Suprapubic skin (tissue), 4 donors: ENCODE measurements around the gene DNAJC5. TPM values are rescaled to one million over a fixed set of nuclear protein-coding genes. Genes with fewer than 3 reads are reported as not detected.

Experiments used
- DNase-seq, 2 donors: peaks; one replicate each; pipeline ENCODE4 v3.0.0-alpha.2; 2019; ENCODE audit warnings: low spot score in 2 of 2
- H3K27ac ChIP-seq: fragments of 200-600 bp; sonication (generic); one replicate; pipeline ENCODE4 v1.5.1; 2019
- H3K27me3 ChIP-seq: fragments of 200-600 bp; sonication (generic); one replicate; pipeline ENCODE4 v1.5.1; 2019
- H3K36me3 ChIP-seq: fragments of 200-600 bp; sonication (generic); one replicate; pipeline ENCODE4 v1.5.1; 2019
- H3K4me1 ChIP-seq: fragments of 200-600 bp; sonication (generic); one replicate; pipeline ENCODE4 v1.5.1; 2019
- H3K4me3 ChIP-seq: fragments of 200-600 bp; sonication (generic); one replicate; pipeline ENCODE4 v1.5.1; 2019; ENCODE audit warnings: mild to moderate bottlenecking
- H3K9me3 ChIP-seq: fragments of 200-600 bp; sonication (generic); one replicate; pipeline ENCODE4 v1.5.1; 2019
- EP300 ChIP-seq: sonication (generic); formaldehyde crosslinking; IDR thresholded peaks from one replicate; pipeline ENCODE4 v1.6.1; 2017; ENCODE audit warnings: antibody characterized with exemption
- POLR2A ChIP-seq, 2 donors: fragments of 450-650 bp; IDR thresholded peaks; one replicate each; pipeline ENCODE4 v1.6.1; 2017; ENCODE audit warnings: antibody characterized with exemption in 2 of 2, mild to moderate bottlenecking in 2 of 2, moderate library complexity in 2 of 2
- POLR2AphosphoS5 ChIP-seq, 3 donors: sonication (generic); formaldehyde crosslinking; IDR thresholded peaks; one replicate each; pipeline ENCODE4 v1.6.1; 2017; ENCODE audit warnings: antibody characterized with exemption in 3 of 3
- WGBS: methylation state at CpG from one replicate; pipeline ENCODE4 v1.1.5; 2018; 5-methylcytosine and 5-hydroxymethylcytosine counted together
- total RNA-seq, 4 donors: library from RNA; depleted of rRNA; stranded (reverse); fragments of >200 nt; gene quantifications; one replicate each; pipeline ENCODE4 v1.1.0, GENCODE V29; 2016
- TF ChIP-seq, protein P1 (sequence below), 2 donors: fragments of 200-600 bp in 1 of 2; fragments of 450-650 bp in 1 of 2; sonication (generic) in 1 of 2; IDR thresholded peaks; one replicate each; pipeline ENCODE4 v1.5.1; 2016 to 2019; ENCODE audit warnings: antibody characterized with exemption in 2 of 2, mild to moderate bottlenecking in 1 of 2, moderate library complexity in 1 of 2

Gene DNAJC5
- total RNA-seq, 4 donors from 2014 or later = 36.4 to 62.0 (median 53.7) TPM

DNA sequence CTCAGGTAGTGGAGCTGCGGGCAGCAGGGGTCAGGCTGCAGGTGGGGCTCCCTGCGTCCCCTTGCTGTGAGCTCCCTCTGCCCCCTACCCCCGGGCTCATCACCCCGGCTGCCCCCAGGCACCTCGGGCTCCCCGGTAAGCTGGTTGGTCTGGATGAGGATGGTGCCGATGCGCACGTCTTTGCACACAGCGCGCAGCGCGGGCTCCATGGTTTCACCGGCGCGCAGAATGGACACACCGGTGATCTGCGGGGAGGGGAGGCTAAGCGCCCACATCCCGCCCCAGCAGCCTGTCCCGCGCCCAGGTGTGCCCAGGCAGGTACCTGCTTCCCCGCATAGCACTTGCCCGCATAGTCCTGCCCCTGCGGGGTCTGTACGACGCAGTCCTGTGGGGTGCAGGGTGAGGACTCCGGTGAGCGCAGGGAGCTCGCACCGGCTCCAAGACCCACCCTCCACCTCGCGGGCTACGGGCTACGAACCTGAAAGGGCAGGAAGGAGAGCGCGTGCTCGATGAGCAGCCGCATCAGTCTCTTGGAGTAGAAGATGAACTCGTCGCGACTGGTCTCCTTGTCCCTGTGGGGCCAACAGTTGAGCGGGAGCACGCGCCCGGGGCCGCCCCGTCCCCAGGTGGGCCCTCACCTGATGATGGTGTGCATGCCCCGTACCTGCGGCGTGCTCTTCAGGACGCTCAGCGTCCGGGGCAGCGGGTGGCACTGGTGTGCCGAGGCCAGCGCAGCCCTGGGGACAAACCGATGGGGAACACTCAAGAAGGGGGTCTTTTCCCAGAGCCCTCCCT is 45.7 kb downstream of the DNAJC5 start:
- Histone ChIP-seq H3K36me3 (peaks cover 63% of the 10 kb centered on the region), H3K27ac (no peak overlapping the region), H3K9me3 (no peaks in the 10 kb centered on the region), H3K4me1 (peaks cover 24% of the 10 kb centered on the region), H3K4me3 (no peak overlapping the region), H3K27me3 (no peaks in the 10 kb centered on the region)
- DNase-seq = peak in 1 of 2 donors; percentile 65
- no peak for TF ChIP-seq POLR2AphosphoS5 (IDR thresholded peaks at IDR 0.05)
- TF ChIP-seq, protein P1, sequence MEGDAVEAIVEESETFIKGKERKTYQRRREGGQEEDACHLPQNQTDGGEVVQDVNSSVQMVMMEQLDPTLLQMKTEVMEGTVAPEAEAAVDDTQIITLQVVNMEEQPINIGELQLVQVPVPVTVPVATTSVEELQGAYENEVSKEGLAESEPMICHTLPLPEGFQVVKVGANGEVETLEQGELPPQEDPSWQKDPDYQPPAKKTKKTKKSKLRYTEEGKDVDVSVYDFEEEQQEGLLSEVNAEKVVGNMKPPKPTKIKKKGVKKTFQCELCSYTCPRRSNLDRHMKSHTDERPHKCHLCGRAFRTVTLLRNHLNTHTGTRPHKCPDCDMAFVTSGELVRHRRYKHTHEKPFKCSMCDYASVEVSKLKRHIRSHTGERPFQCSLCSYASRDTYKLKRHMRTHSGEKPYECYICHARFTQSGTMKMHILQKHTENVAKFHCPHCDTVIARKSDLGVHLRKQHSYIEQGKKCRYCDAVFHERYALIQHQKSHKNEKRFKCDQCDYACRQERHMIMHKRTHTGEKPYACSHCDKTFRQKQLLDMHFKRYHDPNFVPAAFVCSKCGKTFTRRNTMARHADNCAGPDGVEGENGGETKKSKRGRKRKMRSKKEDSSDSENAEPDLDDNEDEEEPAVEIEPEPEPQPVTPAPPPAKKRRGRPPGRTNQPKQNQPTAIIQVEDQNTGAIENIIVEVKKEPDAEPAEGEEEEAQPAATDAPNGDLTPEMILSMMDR (IDR thresholded peaks at IDR 0.05) = no peak
- no peak for TF ChIP-seq POLR2A (IDR thresholded peaks at IDR 0.05)
- no peak for TF ChIP-seq EP300
- WGBS = 90% methylated on average over 23 of the region's 58 CpGs

DNA sequence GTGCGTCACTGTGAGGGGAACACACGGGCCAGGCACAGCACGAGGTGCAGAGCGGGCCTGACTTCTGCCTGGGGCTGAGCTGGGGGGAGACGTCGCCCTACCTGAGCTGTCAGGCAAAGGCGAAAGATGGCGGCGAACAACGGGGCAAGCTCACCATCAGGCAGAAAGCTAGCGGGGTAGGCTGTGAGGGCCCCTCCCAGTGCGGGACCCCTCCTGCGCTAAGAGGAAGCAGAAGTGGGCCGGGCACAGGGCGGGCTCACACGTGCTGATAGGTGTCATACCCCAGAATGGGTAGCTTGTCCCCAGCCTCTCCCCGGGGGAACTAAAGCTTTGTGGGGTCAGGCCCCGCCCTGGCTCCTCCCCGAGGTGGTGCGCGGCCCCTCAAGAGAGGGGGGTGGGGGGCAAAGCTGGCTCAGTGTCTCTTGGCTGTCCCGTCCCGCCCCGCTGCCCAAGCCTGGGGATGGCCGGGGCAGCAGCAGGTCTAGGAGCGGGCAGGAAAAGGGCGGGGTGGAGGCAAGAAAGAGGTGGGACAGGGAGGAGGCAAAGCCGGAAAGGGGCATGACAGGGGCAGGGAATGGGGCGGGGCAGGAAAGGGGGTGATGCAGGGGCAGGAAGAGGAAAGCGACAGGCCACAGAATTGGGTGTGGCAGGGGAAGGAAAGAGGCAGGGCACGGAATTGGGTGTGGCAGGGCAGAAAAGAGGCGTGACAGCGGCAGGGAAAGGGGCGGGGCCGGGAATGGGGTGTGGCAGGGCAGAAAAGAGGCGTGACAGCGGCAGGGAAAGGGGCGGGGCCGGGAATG is 46.6 kb downstream of the DNAJC5 start:
- H3K4me1 ChIP-seq = peaks cover 24% of the 10 kb centered on the region
- 66% methylated on average over 34 of the region's 39 CpGs for WGBS
- H3K4me3 ChIP-seq = no peak overlapping the region
- peak overlapping the region; percentile 53 for H3K27ac ChIP-seq
- no peaks in the 10 kb centered on the region for H3K9me3 ChIP-seq
- peaks cover 67% of the 10 kb centered on the region for H3K36me3 ChIP-seq
- DNase-seq = peak; percentile 87 to 91
- TF ChIP-seq POLR2AphosphoS5 (IDR thresholded peaks at IDR 0.05) (no peak), EP300 (no peak), POLR2A (IDR thresholded peaks at IDR 0.05) (no peak)
- TF ChIP-seq, protein P1 (IDR thresholded peaks at IDR 0.05) = no peak
- H3K27me3 ChIP-seq = no peaks in the 10 kb centered on the region

DNA sequence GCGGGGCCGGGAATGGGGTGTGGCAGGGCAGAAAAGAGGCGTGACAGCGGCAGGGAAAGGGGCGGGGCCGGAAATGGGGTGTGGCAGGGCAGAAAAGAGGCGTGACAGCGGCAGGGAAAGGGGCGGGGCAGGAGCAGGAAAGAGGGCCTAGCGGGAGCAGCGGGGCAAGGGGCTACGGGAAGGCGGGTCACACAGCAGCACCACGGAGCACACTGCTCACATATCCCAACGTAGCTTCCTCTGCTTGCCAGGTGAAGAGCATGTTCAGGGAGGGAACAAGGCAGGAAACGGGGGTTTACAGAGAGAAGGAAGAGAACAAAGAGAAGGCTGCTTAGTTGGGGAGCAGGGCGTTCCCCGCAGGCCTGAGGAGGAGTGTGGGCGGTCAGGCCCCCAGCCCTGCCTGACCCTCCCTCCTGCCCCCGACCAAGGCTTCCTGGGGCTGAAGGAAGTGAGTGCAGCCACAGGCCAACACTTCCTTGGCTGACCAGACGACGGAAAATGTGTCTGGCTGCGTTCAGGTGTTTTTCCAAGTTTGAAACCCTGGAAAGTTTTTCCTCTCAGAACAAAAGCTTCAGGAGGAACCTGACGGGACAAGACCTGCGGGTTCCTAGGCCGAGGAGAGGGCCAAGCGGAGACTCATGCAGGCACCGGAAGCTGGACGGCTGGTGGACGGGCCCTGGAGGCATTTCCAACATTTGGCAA is 47.5 kb downstream of the DNAJC5 start:
- Histone ChIP-seq H3K9me3 (no peaks in the 10 kb centered on the region), H3K4me3 (no peak overlapping the region), H3K27ac (peak overlapping the region; percentile 81), H3K4me1 (peaks cover 28% of the 10 kb centered on the region), H3K36me3 (peaks cover 68% of the 10 kb centered on the region), H3K27me3 (no peaks in the 10 kb centered on the region)
- 53% methylated on average over 28 of the region's 30 CpGs for WGBS
- TF ChIP-seq POLR2AphosphoS5 (IDR thresholded peaks at IDR 0.05) = no peak
- TF ChIP-seq, protein P1 (IDR thresholded peaks at IDR 0.05) = no peak
- DNase-seq = peak in 1 of 2 donors; percentile 79

DNA sequence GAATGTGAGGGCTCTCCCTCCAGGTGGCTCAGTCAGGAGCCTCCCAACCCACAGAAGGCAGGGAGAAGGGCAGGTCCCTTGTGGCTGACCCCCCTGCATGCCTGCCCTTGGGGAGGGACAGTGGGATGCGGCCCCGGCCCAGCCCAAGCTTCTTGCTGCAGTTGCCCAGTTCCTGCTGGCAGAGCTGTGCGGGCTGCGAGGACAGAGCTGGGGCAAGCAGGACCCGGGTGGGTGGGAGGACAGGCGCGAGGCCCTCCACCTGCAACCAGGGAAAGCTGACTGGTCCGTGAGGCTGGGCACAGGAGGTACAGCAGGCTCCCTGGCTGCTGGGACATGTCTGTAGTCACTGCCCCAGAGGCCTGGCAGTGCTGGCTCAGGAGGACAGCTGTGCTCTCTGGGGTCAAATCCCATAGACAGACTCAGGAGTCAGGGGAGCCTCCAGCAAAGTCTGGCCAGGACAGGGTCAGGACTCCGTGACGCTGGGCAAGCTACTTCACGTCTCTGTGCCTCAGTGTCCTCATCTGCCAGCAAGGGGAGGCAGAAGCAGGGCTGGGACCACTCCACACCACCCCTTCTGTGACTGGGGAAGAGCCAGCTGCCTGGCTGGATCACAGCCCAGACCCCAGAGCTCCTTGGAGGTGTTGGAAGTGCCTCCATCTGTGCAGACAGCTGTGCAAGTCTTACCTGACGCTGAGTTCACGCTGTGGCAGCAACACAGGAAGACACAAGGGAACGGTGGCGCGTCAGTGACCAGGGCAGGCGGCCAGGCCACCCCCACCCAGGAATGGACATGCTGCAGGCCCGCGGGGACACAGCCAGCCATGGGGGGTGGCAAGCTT is 48.3 kb downstream of the DNAJC5 start:
- no peak for DNase-seq
- Histone ChIP-seq H3K9me3 (no peaks in the 10 kb centered on the region), H3K4me3 (no peak overlapping the region), H3K27me3 (no peaks in the 10 kb centered on the region), H3K27ac (peak overlapping the region; percentile 81), H3K36me3 (peaks cover 68% of the 10 kb centered on the region), H3K4me1 (peaks cover 36% of the 10 kb centered on the region)
- 76% methylated on average over 10 of the region's 19 CpGs for WGBS
- TF ChIP-seq, protein P1 (IDR thresholded peaks at IDR 0.05) = no peak
- no peak for TF ChIP-seq EP300
- no peak for TF ChIP-seq POLR2AphosphoS5 (IDR thresholded peaks at IDR 0.05)
- no peak for TF ChIP-seq POLR2A (IDR thresholded peaks at IDR 0.05)
